ENCODE data around the gene L3MBTL3.

Gene L3MBTL3

GRCh38 chr6:130027948-130028347 lies 9.6 kb downstream of the L3MBTL3 start:
- DNase-seq: peak in 1 of 2 donors; percentile 57

DNA sequence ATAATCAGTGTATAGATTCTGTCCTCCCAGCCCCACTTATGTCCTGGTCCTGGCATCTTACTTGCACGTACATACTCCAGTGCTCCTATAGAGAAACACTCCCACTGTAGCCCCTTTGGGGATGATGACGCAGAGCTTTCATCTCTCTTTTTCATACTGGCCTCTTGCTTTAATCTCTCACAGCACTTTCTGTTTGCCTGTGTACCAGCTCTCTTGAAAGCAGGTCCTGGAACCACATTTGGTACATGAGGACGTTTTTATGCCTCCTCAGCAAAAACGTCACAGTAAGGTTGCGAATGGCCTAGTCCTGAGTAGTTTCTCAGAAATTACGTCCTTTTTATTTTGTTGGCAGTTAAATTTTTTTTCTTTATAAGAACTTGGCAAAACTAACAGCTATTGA lies 10.8 kb downstream of the L3MBTL3 start:
- peak; percentile 16 to 61 for DNase-seq

GRCh38 chr6:130032758-130033340 lies 14.5 kb downstream of the L3MBTL3 start:
- no peak for DNase-seq

DNA sequence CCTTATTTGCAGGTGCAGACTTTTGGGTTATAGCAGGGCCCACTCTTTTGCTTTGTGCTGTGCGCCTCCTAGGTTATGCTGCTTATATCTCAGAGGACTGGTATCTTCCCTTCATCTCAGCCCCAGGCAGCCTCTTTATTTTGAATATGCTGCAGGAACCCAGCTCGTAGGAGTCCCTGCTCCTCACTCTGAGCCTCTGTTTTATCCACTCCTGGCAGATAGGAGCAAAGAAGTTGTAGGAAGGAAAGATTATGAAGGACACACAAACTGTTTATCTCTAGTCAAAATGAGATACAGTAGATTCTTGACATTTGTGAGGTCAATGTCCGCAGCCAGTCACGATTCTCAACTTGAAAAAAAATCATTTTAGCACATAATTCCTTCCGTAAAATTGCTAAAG lies 15.6 kb downstream of the L3MBTL3 start:
- no peak for DNase-seq

DNA sequence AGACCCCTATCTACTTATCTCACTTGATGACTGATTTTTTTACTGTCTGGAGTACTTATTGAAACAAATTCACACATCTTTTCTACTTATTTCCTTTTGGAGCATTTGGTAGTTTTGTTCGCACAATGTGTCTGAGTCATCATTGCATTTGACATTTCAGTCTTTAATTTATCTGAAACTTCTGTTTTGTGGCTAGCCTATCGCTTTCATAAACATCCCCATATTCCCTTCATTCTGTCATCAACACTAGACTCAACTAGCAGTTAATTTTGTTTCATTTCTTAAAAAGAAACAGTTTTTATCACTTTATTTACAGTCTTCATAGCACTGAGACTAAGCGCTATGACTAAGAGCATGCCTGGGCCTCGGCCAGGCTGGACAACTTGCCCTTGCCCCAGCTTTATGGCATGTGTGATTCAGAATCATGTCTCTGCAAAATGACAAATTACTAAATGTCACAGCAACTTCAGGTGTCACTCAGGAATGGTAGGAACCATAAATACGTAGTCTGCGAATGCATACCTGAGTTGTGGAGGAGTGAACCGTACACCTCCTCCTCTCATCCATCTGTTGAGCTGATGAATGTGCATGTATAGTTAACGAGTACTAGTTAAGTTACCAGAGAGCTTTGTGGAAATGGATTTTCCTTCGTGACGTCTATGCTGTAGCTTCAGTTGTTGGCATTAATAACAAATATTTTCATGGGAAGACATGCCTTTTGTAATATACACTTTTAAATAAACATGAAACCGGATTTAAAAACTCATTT lies 16.2 kb downstream of the L3MBTL3 start:
- no peak for DNase-seq

DNA sequence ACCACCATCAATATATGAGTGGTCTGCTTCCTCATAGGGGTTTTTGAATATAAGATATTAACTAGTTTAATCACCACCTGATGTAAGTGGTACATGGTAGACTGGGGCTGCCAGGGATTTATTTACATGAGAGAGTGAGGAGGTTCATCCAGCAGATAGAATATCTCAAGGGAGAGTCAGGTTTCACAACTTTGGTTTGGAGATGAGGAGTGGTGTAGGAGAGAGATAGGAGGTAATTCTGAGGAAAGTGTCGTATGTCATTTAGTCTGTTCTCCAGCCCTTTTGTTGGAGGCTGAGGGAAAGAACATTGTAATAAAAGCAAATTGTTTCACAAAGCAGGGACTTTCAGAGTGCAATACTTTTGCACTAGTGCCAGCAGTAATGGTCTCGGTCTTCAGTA lies 16.8 kb downstream of the L3MBTL3 start:
- DNase-seq: no peak

DNA sequence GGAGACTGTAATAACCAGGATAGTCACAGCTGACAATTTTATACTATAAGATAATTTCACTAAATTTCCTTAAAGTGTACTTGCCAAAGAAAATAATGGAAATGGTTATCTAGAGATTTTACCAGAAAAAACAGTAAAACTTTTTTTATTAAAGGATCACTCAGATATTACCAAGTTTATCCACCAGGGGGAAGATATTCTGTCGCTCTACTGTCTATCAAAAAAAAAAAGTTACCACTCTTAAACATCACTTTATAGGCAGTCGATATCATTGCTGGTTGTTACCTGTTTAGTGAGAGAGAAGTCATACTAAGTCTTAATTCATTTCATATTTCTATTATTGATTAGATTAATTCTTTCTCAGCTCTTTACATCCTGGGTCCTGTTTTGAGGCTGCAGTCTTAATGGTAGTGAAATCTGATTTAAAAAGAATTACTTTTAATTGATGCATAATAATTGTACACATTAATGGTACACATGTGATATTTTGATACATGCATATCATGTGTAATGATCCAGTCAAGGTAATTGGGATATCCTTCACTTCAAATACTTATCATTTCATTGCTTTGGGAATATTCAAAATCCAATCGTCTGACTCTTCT lies 18.9 kb downstream of the L3MBTL3 start:
- peak in 1 of 2 donors; percentile 49 for DNase-seq

GRCh38 chr6:130041594-130041993 lies 23.2 kb downstream of the L3MBTL3 start:
- DNase-seq: no peak

GRCh38 chr6:130043344-130043743 lies 25.0 kb downstream of the L3MBTL3 start:
- no peak for DNase-seq

DNA sequence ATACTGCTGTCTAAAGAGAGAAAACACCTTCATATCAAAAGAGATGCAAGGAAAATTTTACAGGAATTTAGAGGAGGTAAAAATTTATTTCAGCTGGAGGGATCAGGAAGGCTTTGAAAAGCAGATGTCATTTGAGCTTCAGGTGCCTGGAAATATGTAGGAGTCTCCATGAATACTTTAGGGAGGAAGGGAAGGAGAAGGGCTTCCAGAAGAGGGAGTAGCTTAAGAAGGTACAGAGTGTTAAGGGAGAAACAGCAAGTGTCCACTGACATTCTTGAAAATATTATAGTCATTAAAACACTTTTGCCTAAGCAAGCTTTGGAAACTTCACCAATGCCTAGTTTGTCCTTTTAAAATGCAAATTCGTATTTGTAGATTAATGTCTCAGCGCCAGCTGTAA lies 27.2 kb downstream of the L3MBTL3 start:
- no peak for DNase-seq

DNA sequence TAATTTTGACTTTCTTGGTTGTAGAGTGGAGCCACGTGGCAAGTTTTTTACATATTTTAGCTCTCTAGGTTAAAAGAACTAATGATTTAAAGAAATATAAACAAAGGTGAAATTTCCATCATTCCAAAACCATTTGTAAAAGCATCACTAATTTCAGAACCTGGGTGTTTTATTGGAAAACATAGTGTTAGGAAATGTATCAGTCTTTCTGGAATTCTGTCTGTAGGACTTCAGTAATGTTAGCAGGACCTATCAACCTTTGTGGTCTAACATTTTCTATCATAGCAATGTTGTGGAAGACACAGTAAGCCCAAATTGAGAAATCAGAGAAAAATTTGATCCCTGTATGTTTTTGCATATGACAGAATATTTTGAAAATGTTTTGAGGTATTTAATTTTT lies 28.3 kb downstream of the L3MBTL3 start:
- no peak for DNase-seq

- no peak for DNase-seq
Measured at GRCh38 chr6:130047088-130047995, 29.0 kb downstream of the L3MBTL3 start.

DNA sequence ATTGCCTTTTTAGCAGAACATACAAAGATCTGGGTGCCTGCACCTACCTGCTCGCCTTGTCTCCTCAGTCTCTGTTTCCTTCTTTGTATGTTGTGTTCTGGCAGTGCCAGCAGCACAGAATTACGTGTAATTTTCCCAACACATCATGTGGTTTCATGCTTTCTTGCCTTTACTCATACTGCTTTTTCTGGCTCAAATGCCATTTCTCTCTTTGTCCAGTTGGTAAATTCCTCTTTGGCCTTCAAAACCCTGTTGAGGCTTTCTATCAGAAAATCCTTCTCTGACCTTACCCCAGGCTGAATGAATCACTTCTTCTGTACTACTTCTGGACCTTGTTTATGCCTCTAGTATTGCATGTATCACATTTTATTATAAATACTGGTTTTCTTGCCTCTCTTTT lies 31.8 kb downstream of the L3MBTL3 start:
- DNase-seq: no peak

DNA sequence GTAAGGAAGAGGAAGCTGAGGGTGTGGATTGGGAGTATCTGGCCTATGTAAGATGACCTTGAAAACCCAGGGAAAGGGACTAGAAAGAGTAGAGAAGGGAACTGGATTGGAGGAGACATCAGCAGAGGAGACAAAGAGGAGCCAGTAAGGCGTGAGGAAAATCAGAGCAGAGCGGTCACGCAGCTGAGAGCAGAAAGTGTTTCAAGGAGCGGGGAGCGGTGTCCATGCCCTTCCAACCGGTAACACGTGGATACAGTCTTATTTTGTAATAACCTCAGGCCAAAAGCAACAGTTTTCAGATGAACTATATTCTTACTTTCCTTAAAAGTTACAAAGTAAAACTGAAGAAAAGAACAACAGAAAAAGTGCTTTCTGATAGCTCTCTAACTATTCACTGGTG lies 36.3 kb downstream of the L3MBTL3 start:
- DNase-seq: no peak

- no peak for DNase-seq
Measured at GRCh38 chr6:130055271-130055670, 36.9 kb downstream of the L3MBTL3 start.

- no peak for DNase-seq
Measured at GRCh38 chr6:130057495-130057894, 39.1 kb downstream of the L3MBTL3 start.

GRCh38 chr6:130063806-130064205 lies 45.4 kb downstream of the L3MBTL3 start:
- DNase-seq: no peak

DNA sequence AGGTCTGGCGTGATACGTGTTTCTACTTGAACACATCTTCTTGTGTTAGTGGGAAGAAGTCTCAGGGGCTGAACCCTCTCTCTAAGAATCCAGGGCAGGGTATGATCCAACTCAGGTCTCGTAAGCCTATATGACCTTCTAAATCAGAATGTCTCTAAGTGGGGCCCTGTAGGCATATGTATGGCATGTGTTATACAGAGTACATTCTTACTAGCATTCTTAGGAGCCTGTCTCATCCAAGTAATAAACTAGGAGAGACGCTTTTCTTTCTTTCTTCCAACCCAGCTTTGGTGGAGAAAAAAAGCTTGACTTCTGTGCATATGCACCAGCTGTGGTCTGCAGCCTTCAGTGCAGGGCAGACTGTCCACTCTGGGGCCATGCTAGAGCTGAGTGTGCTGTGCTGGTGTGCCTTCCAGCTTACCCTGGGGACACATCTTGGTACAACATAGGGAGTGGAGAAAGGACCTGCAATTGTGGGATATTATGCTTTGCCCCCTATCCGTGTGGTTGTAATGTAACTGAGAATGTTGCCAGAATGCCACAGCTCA lies 47.3 kb downstream of the L3MBTL3 start:
- no peak for DNase-seq

DNA sequence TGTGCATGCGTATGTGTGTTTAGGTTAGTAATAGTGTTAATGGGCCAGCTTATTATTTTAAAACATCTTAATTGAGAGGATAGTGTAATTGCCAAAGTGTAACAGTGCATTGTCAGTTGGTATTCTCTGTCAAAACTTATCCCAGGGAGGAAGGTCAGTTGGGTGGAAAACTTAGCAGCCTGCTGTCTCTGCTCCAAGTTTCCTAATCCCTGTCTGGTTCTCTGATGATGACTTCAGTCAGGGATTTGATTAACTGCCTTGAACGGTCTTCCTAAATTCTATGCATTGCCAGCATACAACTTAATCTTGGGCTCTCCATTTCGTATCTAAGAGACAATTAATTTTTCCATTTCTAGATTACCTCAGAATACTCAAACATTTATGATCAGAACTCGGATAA lies 51.1 kb downstream of the L3MBTL3 start:
- no peak for DNase-seq

DNA sequence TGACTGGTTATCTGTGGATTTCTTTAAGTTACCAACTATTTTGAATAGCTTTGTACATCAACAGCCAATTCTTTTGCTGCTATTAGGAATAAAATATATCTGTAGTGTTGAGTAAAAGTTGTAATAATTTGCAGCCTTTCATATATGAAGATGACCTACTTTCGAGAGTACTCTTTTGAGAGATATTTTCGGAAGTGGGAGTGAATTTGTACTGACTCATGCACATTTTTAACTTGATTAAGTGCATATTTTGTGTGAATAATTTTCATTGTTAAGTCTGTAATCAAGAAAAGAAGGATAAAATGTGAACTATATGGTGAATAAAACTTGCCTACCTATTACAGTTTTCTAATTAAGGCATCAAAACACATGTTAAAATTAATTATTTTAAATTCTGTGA lies 51.9 kb downstream of the L3MBTL3 start:
- DNase-seq: no peak

- peak in 1 of 2 donors; percentile 12 for DNase-seq
Measured at GRCh38 chr6:130070792-130071191, 52.4 kb downstream of the L3MBTL3 start.

- DNase-seq: no peak
Measured at GRCh38 chr6:130075879-130076460, 57.6 kb downstream of the L3MBTL3 start.

DNA sequence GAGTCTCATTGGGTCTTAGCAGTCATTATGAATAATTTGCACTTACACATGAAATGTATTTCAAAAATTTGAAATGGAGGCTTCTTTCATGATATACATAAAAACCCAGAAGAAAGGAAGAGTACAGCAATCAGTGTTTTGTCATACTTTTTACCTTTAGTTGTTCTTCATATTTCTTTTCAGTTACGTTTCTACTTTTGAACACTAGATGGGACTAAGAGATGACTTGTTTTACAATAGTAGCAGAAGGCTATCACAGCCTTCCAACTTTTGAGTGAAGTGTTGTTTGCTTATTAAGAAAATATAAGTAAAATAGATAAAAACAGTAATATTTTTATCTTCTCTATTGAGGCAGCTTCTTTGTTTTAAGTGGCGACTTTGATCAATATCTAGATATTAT lies 58.1 kb downstream of the L3MBTL3 start:
- DNase-seq: peak in 1 of 2 donors; percentile 37

All from CD4-positive, alpha-beta T cell treated with Interleukin-4 for 1 hour (primary cell).